ENCODE results near the gene ERBB4. TPM values are rescaled to one million over a fixed set of nuclear protein-coding genes. Genes with fewer than 3 reads are reported as not detected.

ERBB4 gene
- polyA plus RNA-seq, 1 of the 3 experiments (the other 2 are of a cell fraction) = 0.05 TPM

GRCh38 chr2:212348501-212348900, 190.1 kb downstream of the ERBB4 start:
- H4K20me1 ChIP-seq (ENCODE audit: insufficient read depth) = no peaks in the 10 kb centered on the region
- H3K4me2 ChIP-seq = no peak overlapping the region
- TF ChIP-seq ZBTB33 (IDR thresholded peaks at IDR 0.05; ENCODE audit: borderline replicate concordance, low read depth) (no peak), EZH2phosphoT487 (IDR thresholded peaks at IDR 0.05; ENCODE audit: borderline replicate concordance, low read depth) (no peak), RXRA (IDR thresholded peaks at IDR 0.05; ENCODE audit: borderline replicate concordance, low read depth) (no peak), RFX5 (IDR thresholded peaks at IDR 0.05; ENCODE audit: low read length) (no peak), GATA2 (CRISPR knock-in tag; IDR thresholded peaks at IDR 0.05) (no peak), FOXJ3 (CRISPR knock-in tag; IDR thresholded peaks at IDR 0.05) (no peak), JUND (IDR thresholded peaks at IDR 0.05) (no peak), MAX (IDR thresholded peaks at IDR 0.05; ENCODE audit: low read depth) (no peak), SMC3 (IDR thresholded peaks at IDR 0.05; ENCODE audit: low read depth, low read length) (no peak), CHD2 (IDR thresholded peaks at IDR 0.05; ENCODE audit: low read length, partially characterized antibody) (no peak), ELF1 (IDR thresholded peaks at IDR 0.05) (no peak), GABPA (IDR thresholded peaks at IDR 0.05; ENCODE audit: low read depth) (no peak), TEAD4 (IDR thresholded peaks at IDR 0.05; ENCODE audit: borderline replicate concordance, insufficient read depth) (no peak), REST (IDR thresholded peaks at IDR 0.05; ENCODE audit: low read depth, low read length) (no peak), EP300 (IDR thresholded peaks at IDR 0.05; ENCODE audit: borderline replicate concordance in 1 of 2, low read depth in 1 of 2, low read length in 1 of 2) (no peak)
- H3K9me2 ChIP-seq = no peaks in the 10 kb centered on the region
- no peak overlapping the region for H3K27ac ChIP-seq (ENCODE audit: low read depth in 2 of 2, low read length in 1 of 2)
- no peak overlapping the region for H3K9ac ChIP-seq
- H2AFZ ChIP-seq (ENCODE audit: low read depth) = no peak overlapping the region
- H3K9me3 ChIP-seq = no peaks in the 10 kb centered on the region
- no peaks in the 10 kb centered on the region for H3K36me3 ChIP-seq (replicated peaks in 1 of 2; ENCODE audit: control insufficient read depth in 1 of 2, insufficient read depth in 2 of 2, low read length in 1 of 2)
- no peak overlapping the region for H3K4me3 ChIP-seq (ENCODE audit: low read depth in 2 of 2, low read length in 1 of 2)
- no peak for DNase-seq
- ChIA-PET CTCF (no interaction called here), POLR2A (no interaction called here)
- no peaks in the 10 kb centered on the region for H3K27me3 ChIP-seq (ENCODE audit: insufficient read depth)
- 68% methylated on average over 4 of the region's 4 CpGs for WGBS (ENCODE audit: low lambda C conversion rate)
- H3F3A ChIP-seq (replicated peaks; ENCODE audit: insufficient read depth) = no peaks in the 10 kb centered on the region
- no peaks in the 10 kb centered on the region for H3K79me2 ChIP-seq (ENCODE audit: insufficient read depth)
- no peaks in the 10 kb centered on the region; a peak in 1 of 4 replicates for H3K4me1 ChIP-seq (ENCODE audit: control insufficient read depth in 1 of 2, insufficient read depth in 2 of 2, low read depth in 1 of 2, low read length in 1 of 2)

Data from SK-N-SH (cell line).